ENCODE measurements around the gene HSPA8.

Gene HSPA8

DNA sequence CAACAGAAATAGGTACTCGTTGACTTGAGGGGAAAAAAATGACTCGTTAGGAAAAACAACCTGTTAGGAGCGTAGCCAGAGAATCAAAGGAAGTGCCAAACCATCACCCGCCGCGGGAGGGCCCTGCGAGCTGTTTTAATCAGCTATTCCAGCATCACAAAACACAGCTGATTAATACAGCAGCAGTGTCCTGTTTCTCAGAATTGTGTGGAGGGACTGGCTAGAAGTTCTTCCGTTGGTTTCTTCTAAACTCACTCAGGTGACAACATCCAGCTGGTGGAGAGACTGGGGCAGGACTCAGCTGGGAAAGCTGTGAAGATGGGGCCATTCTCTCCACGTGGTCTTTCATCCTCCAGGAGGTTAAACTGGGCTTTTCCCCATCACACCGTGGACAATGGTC, 28.0 kb downstream of the HSPA8 start:
- Histone ChIP-seq H2BK12ac (ENCODE audit: low read length) (no peak overlapping the region), H3K79me1 (ENCODE audit: low read depth, low read length) (no peaks in the 10 kb centered on the region), H3K23ac (ENCODE audit: low read depth, low read length, poor library complexity) (no peak overlapping the region), H2BK120ac (ENCODE audit: low read depth, low read length) (no peak overlapping the region), H4K91ac (ENCODE audit: low read depth, low read length, poor library complexity) (no peak overlapping the region), H3K4me3 (ENCODE audit: low read length in 2 of 2) (no peak overlapping the region), H3K27me3 (ENCODE audit: control insufficient read depth in 3 of 3, insufficient read depth in 3 of 3, low read depth in 1 of 3, low read length in 3 of 3) (peaks cover 0 to 4% (median 0%) of the 10 kb centered on the region in 3 experiments), H2BK5ac (ENCODE audit: low read length) (no peak overlapping the region), H3K4me2 (ENCODE audit: insufficient read depth, low read length, poor library complexity, severe bottlenecking) (no peak overlapping the region), H3K27ac (replicated peaks; ENCODE audit: low read length) (no peak overlapping the region), H2BK15ac (ENCODE audit: low read length) (no peak overlapping the region), H3K4ac (ENCODE audit: low read length) (no peak overlapping the region), H3K4me1 (ENCODE audit: control insufficient read depth in 2 of 2, insufficient read depth in 1 of 2, low read depth in 1 of 2, low read length in 2 of 2) (no peaks in the 10 kb centered on the region), H4K8ac (ENCODE audit: low read depth, low read length) (no peak overlapping the region), H3K36me3 (replicated peaks in 1 of 2; ENCODE audit: control insufficient read depth in 2 of 2, insufficient read depth in 2 of 2, low read length in 2 of 2) (no peaks in the 10 kb centered on the region), H3K9me3 (replicated peaks in 1 of 2; ENCODE audit: control insufficient read depth in 2 of 2, insufficient read depth in 1 of 2, low read depth in 1 of 2, low read length in 2 of 2) (no peaks in the 10 kb centered on the region), H2AK5ac (ENCODE audit: low read depth, low read length) (no peak overlapping the region), H3K9ac (ENCODE audit: low read depth, low read length, poor library complexity) (no peak overlapping the region), H3K14ac (ENCODE audit: low read length) (no peak overlapping the region), H3K18ac (ENCODE audit: low read length) (no peak overlapping the region), H2AFZ (ENCODE audit: low read length) (no peak overlapping the region)
- WGBS, 2 donors (ENCODE audit: extremely low coverage in 2 of 2, insufficient read length in 2 of 2, insufficient replicate concordance in 1 of 2): no CpG with 5 or more reads among the region's 10 CpGs
- DNase-seq (ENCODE audit: low spot score): no peak

DNA sequence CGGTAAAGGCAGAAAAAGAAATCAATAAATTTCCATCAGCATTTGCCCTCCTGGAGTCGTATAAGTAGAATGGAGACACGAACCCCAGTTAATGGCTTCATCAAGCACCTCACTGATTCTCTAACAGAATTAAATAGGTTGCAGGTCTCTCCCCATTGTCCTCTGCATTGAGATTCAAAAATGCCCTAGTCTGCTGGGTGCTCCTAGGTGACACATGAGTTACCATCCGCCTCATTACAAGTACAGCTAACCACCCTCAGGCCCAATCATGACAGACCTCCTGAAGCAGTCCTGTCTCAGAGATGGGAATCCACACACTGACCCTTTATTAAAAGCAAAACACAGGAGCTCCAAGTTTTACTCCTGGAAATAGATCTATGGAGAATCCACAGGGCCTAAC, 31.4 kb downstream of the HSPA8 start:
- H3K14ac ChIP-seq (ENCODE audit: low read length): no peak overlapping the region
- peaks cover 0 to 15% (median 0%) of the 10 kb centered on the region in 3 experiments for H3K27me3 ChIP-seq (ENCODE audit: control insufficient read depth in 3 of 3, insufficient read depth in 3 of 3, low read depth in 1 of 3, low read length in 3 of 3)

DNA sequence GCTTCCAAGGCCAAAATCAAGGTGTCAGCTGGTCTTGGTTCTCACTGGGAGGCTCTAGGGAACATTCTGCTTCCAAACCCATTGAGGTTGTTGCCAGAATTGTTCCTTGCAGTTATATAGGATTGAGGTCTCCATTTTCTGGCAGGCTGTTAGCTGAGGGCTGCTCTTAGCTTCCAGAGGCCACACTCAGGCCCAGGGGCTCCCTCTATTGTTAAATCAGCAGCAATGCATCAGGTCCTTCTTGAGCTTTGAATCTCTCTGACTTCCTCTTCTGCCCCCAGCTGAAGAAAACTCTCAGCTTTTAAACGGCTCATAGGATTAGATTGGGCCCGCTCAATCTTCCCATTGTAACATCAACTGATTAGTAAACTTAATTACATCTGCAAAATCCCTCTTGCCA, 41.0 kb downstream of the HSPA8 start:
- DNase-seq (ENCODE audit: low spot score): no peak
- Histone ChIP-seq H3K79me1 (ENCODE audit: low read depth, low read length) (no peaks in the 10 kb centered on the region), H3K27ac (replicated peaks; ENCODE audit: low read length) (no peak overlapping the region), H3K4ac (ENCODE audit: low read length) (no peak overlapping the region), H3K36me3 (replicated peaks in 1 of 2; ENCODE audit: control insufficient read depth in 2 of 2, insufficient read depth in 2 of 2, low read length in 2 of 2) (no peaks in the 10 kb centered on the region), H2BK15ac (ENCODE audit: low read length) (no peak overlapping the region), H3K4me2 (ENCODE audit: insufficient read depth, low read length, poor library complexity, severe bottlenecking) (no peak overlapping the region), H2AK5ac (ENCODE audit: low read depth, low read length) (no peak overlapping the region), H3K4me3 (ENCODE audit: low read length in 2 of 2) (no peak overlapping the region), H3K23ac (ENCODE audit: low read depth, low read length, poor library complexity) (no peak overlapping the region), H3K9me3 (replicated peaks in 1 of 2; ENCODE audit: control insufficient read depth in 2 of 2, insufficient read depth in 1 of 2, low read depth in 1 of 2, low read length in 2 of 2) (no peaks in the 10 kb centered on the region), H4K91ac (ENCODE audit: low read depth, low read length, poor library complexity) (no peak overlapping the region), H3K9ac (ENCODE audit: low read depth, low read length, poor library complexity) (no peak overlapping the region), H2BK5ac (ENCODE audit: low read length) (no peak overlapping the region), H2AFZ (ENCODE audit: low read length) (no peak overlapping the region), H4K8ac (ENCODE audit: low read depth, low read length) (no peak overlapping the region), H3K4me1 (ENCODE audit: control insufficient read depth in 2 of 2, insufficient read depth in 1 of 2, low read depth in 1 of 2, low read length in 2 of 2) (peaks cover 0 to 7% of the 10 kb centered on the region in 2 donors), H3K27me3 (ENCODE audit: control insufficient read depth in 3 of 3, insufficient read depth in 3 of 3, low read depth in 1 of 3, low read length in 3 of 3) (peaks cover 0 to 14% (median 0%) of the 10 kb centered on the region in 3 experiments), H3K14ac (ENCODE audit: low read length) (no peak overlapping the region), H2BK12ac (ENCODE audit: low read length) (no peak overlapping the region), H3K18ac (ENCODE audit: low read length) (no peak overlapping the region), H2BK120ac (ENCODE audit: low read depth, low read length) (no peak overlapping the region)
- WGBS, 2 donors (ENCODE audit: extremely low coverage in 2 of 2, insufficient read length in 2 of 2, insufficient replicate concordance in 1 of 2): no CpG with 5 or more reads among the region's 2 CpGs

More for the DNA sequence above, 31.4 kb downstream of the HSPA8 start:
- H4K91ac ChIP-seq (ENCODE audit: low read depth, low read length, poor library complexity): no peak overlapping the region
- no peak overlapping the region for H3K27ac ChIP-seq (replicated peaks; ENCODE audit: low read length)
- H3K9me3 ChIP-seq (replicated peaks in 1 of 2; ENCODE audit: control insufficient read depth in 2 of 2, insufficient read depth in 1 of 2, low read depth in 1 of 2, low read length in 2 of 2): no peaks in the 10 kb centered on the region
- no peak overlapping the region for H2AK5ac ChIP-seq (ENCODE audit: low read depth, low read length)
- no peak overlapping the region for H2AFZ ChIP-seq (ENCODE audit: low read length)
- no peak overlapping the region for H3K4me3 ChIP-seq (ENCODE audit: low read length in 2 of 2)
- H3K4ac ChIP-seq (ENCODE audit: low read length): no peak overlapping the region
- H2BK5ac ChIP-seq (ENCODE audit: low read length): no peak overlapping the region
- peaks cover 0 to 2% of the 10 kb centered on the region in 2 donors for H3K4me1 ChIP-seq (ENCODE audit: control insufficient read depth in 2 of 2, insufficient read depth in 1 of 2, low read depth in 1 of 2, low read length in 2 of 2)
- no peaks in the 10 kb centered on the region for H3K79me1 ChIP-seq (ENCODE audit: low read depth, low read length)
- H3K18ac ChIP-seq (ENCODE audit: low read length): no peak overlapping the region
- H3K23ac ChIP-seq (ENCODE audit: low read depth, low read length, poor library complexity): no peak overlapping the region
- no peak overlapping the region for H2BK15ac ChIP-seq (ENCODE audit: low read length)
- no peak overlapping the region for H4K8ac ChIP-seq (ENCODE audit: low read depth, low read length)
- WGBS, 2 donors (ENCODE audit: extremely low coverage in 2 of 2, insufficient read length in 2 of 2, insufficient replicate concordance in 1 of 2): no CpG with 5 or more reads among the region's 4 CpGs
- H2BK120ac ChIP-seq (ENCODE audit: low read depth, low read length): no peak overlapping the region
- H3K9ac ChIP-seq (ENCODE audit: low read depth, low read length, poor library complexity): no peak overlapping the region
- H3K4me2 ChIP-seq (ENCODE audit: insufficient read depth, low read length, poor library complexity, severe bottlenecking): no peak overlapping the region
- no peak for DNase-seq (ENCODE audit: low spot score)
- H3K36me3 ChIP-seq (replicated peaks in 1 of 2; ENCODE audit: control insufficient read depth in 2 of 2, insufficient read depth in 2 of 2, low read length in 2 of 2): no peaks in the 10 kb centered on the region
- H2BK12ac ChIP-seq (ENCODE audit: low read length): no peak overlapping the region

DNA sequence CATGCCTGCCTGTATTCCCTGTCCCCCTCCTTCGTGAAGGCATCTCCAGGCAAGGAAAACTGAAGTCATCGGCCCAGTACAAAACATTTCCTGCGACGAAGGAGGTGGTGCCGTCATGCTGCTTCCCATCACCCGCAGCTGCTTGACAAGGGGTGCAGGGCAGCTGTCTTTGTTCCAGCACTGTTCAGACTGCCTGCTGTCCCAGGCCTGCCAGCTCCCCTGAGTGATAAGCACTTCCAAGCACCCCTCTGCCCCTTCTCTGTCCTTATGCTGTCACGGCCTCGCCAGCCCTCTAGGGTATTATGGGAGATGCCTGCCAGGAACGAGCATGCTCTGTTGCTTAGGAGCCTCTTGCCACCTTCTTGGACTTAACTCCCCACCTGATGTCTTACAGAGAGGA, 43.2 kb downstream of the HSPA8 start:
- H3K4me2 ChIP-seq (ENCODE audit: insufficient read depth, low read length, poor library complexity, severe bottlenecking): no peak overlapping the region
- no peak for DNase-seq (ENCODE audit: low spot score)
- no peak overlapping the region for H3K4ac ChIP-seq (ENCODE audit: low read length)
- no peak overlapping the region for H2BK120ac ChIP-seq (ENCODE audit: low read depth, low read length)
- no peak overlapping the region for H2BK12ac ChIP-seq (ENCODE audit: low read length)
- no peak overlapping the region for H3K27ac ChIP-seq (replicated peaks; ENCODE audit: low read length)
- H3K9me3 ChIP-seq (replicated peaks in 1 of 2; ENCODE audit: control insufficient read depth in 2 of 2, insufficient read depth in 1 of 2, low read depth in 1 of 2, low read length in 2 of 2): no peaks in the 10 kb centered on the region
- no peaks in the 10 kb centered on the region for H3K79me1 ChIP-seq (ENCODE audit: low read depth, low read length)
- H3K4me3 ChIP-seq (ENCODE audit: low read length in 2 of 2): no peak overlapping the region
- H3K14ac ChIP-seq (ENCODE audit: low read length): peak overlapping the region; percentile 14
- no peak overlapping the region for H4K91ac ChIP-seq (ENCODE audit: low read depth, low read length, poor library complexity)
- H3K9ac ChIP-seq (ENCODE audit: low read depth, low read length, poor library complexity): no peak overlapping the region
- peaks cover 0 to 7% of the 10 kb centered on the region in 2 donors for H3K4me1 ChIP-seq (ENCODE audit: control insufficient read depth in 2 of 2, insufficient read depth in 1 of 2, low read depth in 1 of 2, low read length in 2 of 2)
- H2BK15ac ChIP-seq (ENCODE audit: low read length): no peak overlapping the region
- peaks cover 0 to 24% (median 0%) of the 10 kb centered on the region in 3 experiments for H3K27me3 ChIP-seq (ENCODE audit: control insufficient read depth in 3 of 3, insufficient read depth in 3 of 3, low read depth in 1 of 3, low read length in 3 of 3)
- no peak overlapping the region for H2BK5ac ChIP-seq (ENCODE audit: low read length)
- H2AFZ ChIP-seq (ENCODE audit: low read length): no peak overlapping the region
- H3K18ac ChIP-seq (ENCODE audit: low read length): peak overlapping the region; percentile 52
- no peak overlapping the region for H3K23ac ChIP-seq (ENCODE audit: low read depth, low read length, poor library complexity)
- peak overlapping the region; percentile 44 for H2AK5ac ChIP-seq (ENCODE audit: low read depth, low read length)
- no CpG with 5 or more reads among the region's 9 CpGs for WGBS, 2 donors (ENCODE audit: extremely low coverage in 2 of 2, insufficient read length in 2 of 2, insufficient replicate concordance in 1 of 2)
- H4K8ac ChIP-seq (ENCODE audit: low read depth, low read length): no peak overlapping the region
- H3K36me3 ChIP-seq (replicated peaks in 1 of 2; ENCODE audit: control insufficient read depth in 2 of 2, insufficient read depth in 2 of 2, low read length in 2 of 2): no peaks in the 10 kb centered on the region
